IPS-NIHi11 (cell line): ENCODE measurements around the gene CHCT1.
"Not testable (repeated sequence)": the region's sequence is repeated elsewhere in the genome, so short reads cannot be mapped to it uniquely, and the experiment has no call there.

ENCODE experiments used
- DNase-seq: peaks from one replicate; pipeline ENCODE4 v3.0.0; 2012; ENCODE audit warnings: mixed read lengths, low spot score

CHCT1 gene

DNA sequence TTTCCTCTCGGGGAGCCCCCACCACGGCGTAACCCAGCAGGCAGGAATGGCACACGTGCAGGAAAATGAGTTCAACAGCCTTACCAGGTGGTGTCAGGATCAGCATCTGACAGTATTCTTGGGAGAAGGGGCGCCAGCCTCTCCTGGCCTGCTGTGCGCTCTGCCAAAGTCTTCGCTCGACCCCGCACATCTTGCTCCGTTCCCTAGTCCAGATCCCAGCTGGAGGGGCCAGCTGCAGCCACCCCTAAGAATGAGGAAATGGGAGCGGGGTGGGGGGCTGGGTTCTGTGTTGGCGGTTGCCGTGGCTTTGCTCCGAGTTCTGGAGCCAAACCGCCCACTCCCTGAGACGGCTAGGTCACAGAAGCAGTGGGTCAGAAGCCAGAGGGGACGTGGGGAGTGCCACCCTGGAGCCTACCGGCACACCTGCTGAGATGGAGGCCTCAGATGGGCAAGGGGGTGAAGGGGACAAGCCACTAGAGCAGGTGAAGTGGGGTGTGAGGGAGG, at the start of gene CHCT1:
TSS of gene CHCT1 (plus strand) at position 328 of the 504 bp plus-strand sequence. CDS start at position 432, 104 bp downstream.
- DNase-seq, result peak; percentile 36

- no peak for DNase-seq
These were observed 49.4 kb upstream of the CHCT1 start for GRCh38 chr17:60372790-60373483.

GRCh38 chr17:60378187-60378586, 44.1 kb upstream of the CHCT1 start:
- not testable (repeated sequence) for DNase-seq

GRCh38 chr17:60379461-60379860, 42.8 kb upstream of the CHCT1 start:
- not testable (repeated sequence) for DNase-seq

DNA sequence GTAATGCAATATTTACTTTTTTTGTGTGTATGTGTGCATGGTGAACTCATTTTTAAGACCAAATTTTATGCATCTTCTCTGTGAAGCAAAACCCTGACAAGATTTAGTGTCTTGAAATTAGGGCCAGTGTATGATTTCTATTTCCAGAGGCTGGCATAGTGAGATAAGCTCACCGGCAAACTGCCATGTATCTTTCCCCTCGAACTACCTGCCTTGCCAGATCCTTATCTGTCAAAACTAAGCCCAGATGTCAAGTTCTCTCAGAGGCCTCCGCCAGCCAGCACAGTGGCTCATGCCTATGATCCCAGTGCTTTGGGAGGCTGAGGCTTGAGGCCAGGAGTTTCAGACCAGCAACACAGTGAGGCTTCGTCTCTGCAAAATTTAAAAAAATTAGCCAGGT, 40.3 kb upstream of the CHCT1 start:
- no peak for DNase-seq

- no peak for DNase-seq
These were observed 38.9 kb upstream of the CHCT1 start for GRCh38 chr17:60383379-60383778.

- DNase-seq, result not testable (repeated sequence)
These were observed 37.4 kb upstream of the CHCT1 start for GRCh38 chr17:60384921-60385320.

DNA sequence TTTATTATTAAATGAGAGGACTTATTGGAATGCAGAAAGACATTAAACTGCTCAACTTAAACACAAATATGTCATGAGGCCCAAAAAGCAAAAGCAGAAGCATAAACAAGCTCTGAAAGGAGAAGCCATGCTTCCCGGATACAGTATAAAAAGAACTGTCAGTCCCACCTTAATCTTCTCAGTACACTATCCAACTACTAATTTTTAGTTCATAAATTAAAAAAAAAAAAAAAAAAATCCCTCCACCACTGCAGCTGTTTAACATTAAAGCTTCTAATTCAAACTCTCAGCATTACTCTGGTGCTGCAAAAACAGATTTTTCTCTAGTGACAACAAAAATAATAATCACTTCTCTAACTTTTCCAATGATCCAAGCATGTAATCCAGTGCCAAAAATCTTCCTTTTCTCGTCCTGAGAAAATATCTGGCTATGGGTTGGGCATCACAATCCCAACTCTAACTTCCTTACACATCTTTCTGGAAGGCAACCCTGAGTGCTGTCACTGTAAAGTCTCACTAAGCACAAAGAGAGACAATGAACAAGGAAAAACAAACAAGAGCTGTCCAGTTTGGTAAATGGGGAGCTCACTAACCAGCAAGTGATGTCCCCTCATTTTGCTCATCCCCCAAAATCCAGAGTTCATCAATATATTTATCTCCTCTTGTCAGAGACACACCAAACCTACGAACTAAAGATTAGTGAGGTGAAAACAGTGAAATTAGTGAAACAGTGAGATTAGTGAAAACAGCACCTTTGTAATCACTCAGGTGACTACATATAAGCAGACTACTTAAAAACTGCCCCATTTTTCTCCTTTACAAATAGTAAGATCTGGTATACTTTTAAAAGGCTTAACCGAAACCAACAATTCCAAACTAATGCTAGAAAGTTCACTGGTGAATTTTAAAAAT, 35.9 kb upstream of the CHCT1 start:
- no peak for DNase-seq

DNA sequence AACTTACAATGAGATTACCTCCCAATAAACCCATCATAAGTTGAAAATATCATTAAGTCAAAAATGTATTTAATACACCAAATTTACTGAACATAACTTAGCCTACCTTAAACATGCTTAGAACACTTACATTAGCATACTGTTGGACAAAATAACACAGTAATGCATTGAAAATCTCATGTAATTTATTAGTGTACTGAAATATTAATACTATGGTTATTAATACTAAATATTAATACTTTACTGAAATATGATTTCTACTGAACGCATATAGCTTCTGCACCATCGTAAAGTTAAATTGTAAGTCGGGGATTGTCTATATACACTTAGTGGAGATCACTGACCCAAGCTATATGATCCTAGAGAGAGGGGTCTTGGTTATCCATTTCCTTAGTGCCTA, 34.6 kb upstream of the CHCT1 start:
- DNase-seq, result no peak

- DNase-seq, result no peak
These were observed 33.5 kb upstream of the CHCT1 start for GRCh38 chr17:60388742-60389141.

DNA sequence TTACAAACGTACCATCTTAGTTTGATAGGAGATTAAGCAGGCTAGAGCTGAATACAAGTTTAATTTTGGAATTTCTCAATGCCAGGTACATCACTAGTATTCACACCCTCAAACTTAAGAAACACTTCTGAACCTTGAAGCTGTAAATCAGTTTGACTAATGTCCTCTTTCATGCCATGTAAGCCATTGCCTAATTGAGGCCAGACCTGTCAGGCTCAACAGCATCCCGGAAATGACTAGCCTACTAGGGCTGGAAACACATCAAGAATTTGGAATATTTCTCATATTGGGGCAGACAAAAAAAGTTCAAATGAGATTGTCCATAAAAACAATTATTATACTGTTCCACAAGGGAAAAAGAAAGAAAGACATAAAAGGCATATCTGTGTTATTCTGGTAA, 32.1 kb upstream of the CHCT1 start:
- DNase-seq, result no peak

DNA sequence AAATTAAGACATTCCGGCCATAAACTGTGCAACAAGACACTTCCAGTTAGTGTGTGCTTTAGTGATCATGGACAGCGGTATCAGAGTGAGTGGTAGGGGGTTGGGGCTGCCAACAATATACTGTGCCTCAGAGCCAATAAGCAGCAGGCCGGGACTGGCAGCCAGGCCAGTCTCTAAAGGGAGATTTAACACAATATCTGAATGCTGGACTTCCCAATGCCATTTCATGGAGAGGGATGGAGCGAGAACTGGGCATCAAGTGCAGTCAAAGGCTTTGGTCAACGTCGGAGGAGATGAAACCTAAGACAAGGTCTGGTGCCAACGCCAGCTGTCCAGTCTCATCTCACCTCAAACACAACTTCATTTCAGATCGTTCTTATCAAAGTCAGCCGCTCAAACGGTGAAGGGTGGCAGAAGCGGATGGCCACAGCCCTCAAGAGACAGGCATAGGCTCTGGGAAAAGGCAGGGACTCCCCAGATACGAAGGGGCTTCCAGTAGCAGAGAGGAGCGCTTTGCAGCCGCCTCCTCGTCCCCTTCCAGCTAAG, 31.3 kb upstream of the CHCT1 start:
- DNase-seq, result no peak

GRCh38 chr17:60391471-60392041, 30.7 kb upstream of the CHCT1 start:
- DNase-seq, result peak; percentile 78

DNA sequence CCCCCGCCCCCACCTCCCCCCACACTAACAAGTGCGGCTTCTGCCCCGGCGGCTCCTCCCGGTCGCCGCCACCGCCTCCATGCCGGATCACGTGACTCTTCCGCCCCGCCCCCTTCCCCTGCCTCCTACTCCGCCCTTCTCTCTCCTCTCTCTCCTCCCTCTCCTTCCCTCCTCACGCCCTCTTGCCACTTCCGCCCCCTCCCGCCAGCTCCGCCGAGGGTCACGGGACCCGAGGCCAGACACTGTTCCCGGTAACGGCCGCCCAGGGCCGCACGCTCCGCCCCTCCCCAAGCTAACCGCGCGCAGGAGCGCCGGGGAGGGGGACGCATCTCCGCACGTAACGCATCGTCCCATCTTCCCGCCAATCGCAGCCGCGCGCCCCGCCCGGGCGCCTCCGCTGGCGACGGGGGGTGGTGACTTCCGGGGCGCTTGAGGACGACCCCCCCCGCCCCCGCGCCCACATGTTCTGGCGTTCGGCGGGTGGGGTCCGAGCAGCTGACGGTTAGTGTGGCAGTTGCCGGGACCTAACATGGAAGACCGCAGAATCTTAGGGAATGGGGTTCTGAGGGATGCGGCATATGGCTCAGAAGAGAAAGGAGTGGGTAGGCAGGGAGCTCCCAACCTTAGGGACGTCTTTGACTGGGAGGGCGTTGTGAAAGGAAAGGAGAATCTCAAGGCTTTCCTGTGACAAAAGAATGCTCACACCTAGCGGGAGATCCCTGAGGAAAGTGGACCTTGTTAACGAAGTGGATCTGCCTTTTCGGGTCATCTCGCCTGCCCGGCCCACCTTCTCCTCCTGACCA, 30.0 kb upstream of the CHCT1 start, which contains the start of gene USP32:
TSS of gene USP32 (minus strand) at position 92 of the 803 bp plus-strand sequence. CDS start 194 bp downstream, outside the sequence.
- DNase-seq, result peak; percentile 94

- no peak for DNase-seq
These were observed 29.2 kb upstream of the CHCT1 start for GRCh38 chr17:60392845-60393702.

DNA sequence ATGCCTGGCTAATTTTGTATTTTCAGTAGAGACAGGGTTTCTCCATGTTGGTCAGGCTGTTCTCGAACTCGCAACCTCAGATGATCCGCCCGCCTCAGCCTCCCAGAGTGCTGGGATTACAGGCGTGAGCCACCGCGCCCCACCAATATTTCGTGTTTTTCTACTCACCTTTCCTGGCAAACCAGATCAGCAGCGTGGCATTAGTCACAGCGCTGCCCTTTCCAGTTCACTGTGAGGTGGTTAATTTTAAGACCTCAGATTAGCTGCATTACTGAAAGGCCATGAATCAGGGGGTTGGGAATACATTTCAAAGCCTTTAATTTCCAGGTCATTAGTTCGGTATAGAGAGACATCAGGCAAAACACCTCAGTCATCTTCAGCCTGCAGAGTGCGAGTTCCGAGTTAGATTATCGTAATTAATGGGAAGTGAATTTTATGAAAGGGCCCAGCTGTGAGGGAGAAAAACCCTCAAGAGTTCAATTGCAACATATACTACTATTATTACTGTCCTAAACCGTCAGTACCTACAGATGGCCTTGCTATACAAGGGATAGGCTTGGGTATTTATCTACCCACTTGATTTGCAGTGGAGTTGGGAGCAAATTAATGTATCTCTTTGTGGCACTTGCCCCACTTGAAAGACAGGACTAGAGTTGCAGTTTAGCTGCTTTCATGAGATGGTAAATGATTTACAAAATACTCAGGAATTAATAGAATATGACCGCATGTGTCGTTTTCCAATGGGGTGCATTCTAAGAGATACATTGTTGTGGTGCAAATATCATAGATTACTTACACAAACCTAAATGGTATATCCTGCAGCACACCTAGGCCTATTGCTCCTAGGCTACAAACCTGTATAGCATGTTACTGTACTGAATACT, 28.2 kb upstream of the CHCT1 start:
- DNase-seq, result no peak

DNA sequence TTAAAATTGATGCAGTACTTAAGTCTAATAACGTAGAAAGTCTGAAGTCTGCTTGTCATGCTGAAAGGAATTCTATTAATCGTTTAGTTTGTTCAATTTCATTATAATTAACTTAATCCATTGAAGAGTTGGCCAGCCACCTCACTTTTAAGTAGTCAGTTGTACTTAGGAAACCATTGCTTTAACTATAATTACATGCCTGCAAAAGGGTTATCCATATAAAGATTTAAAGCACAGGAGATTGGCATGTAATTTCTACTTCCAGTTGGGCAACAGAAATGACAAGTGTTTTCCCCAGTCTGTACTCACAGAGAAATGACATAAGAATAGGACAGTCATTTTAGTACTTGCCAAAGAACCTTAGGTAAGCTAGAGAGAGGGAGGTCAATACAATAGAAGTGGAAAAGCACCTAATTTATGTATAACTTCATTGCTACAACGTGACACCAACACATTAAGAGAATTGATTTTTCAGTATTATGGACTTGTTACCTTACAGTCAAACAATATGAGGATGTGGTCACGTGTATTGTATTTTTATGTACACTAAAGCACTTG, 26.7 kb upstream of the CHCT1 start:
- no peak for DNase-seq

DNA sequence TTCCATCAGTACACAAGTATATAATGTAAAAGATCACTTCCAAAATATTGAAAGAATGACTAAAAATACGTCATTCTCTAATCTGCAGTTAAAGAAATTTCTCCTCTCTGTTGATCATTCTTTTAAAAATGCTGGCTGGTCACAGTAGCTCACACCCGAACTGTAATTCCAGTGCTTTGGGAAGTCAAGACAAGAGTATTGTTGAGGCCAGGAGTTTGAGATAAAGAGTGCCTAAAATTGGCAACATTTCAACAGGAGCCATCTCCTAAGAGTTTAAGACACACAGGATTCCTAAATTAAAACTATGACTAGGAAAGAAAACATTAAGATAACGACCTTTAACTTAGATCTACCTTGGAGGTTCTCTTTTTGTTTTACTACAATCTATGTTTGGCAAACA, 25.9 kb upstream of the CHCT1 start:
- no peak for DNase-seq
